ENCODE measurements around the gene MBNL3.
"Not testable (repeated sequence)": the region's sequence is repeated elsewhere in the genome, so short reads cannot be mapped to it uniquely, and the experiment has no call there.

Gene MBNL3

DNA sequence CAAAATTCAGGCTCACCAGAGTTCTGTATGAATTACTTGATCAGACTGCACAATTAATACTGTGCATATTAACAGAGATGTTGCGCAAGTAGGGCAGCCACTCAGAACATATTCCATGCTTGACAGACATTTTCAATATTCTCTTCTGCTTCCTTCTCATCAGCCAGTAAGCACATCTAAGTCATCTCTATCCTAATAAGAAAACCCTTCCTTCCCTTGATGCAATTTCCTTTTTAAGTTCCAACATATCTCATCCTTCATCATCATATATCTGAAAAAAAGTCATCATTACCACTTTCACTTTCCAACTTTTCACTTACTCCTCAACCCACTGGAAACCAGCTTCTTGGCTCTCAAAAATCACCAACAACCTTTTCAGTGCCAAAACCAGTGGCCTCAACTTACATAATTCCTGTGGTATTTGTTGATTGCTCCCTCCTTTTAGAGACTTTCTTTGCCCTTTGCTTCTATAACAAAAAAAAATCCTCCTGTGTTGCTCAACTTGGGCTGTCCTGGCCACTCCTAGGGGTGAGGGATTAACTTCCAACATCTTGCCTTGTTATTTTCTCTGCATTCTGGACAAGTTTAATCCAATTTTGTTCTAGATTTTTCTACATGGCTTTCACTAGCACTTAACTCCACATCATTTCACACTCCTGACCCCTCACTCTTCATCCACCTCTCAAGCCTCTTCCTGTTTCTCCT lies 14.1 kb downstream of the MBNL3 start:
- DNase-seq: no peak

DNA sequence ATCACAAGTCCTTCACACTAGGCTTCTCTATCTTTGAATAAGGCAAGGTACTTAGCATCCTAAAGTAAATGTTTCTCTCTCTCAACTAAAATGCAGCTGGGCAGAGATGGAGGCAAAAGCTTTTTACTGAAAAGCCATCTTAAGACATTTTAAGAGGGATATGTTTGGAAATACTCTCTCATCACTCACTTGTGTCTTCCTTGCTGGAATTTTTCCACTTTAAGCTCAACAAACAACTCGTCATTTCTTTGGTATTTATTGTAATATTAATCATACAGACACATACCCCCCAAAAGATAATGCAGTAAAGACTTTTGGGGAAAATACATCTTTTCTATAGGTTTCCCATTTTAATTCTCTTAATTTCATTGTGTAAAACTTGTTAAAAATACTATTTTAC lies 16.4 kb downstream of the MBNL3 start:
- no peak for DNase-seq

DNA sequence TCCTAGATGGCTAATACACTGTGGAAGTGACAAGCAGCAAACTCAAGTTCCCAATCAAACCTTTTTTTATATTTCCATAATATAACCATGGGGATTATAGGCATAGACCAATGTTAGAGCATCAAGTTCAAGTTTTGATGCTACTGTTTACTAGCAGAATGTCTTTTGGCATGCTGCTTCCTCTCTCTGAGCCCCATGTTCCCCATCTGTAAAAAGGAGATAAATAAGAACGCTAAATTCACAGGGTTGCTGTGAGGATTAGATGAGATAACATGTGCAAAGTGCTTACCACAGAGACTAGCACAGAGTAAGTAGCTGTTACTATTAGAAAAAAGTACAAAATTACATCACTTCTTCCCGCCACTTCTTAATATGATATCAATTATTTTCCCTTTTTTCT lies 18.0 kb downstream of the MBNL3 start:
- DNase-seq: no peak

DNA sequence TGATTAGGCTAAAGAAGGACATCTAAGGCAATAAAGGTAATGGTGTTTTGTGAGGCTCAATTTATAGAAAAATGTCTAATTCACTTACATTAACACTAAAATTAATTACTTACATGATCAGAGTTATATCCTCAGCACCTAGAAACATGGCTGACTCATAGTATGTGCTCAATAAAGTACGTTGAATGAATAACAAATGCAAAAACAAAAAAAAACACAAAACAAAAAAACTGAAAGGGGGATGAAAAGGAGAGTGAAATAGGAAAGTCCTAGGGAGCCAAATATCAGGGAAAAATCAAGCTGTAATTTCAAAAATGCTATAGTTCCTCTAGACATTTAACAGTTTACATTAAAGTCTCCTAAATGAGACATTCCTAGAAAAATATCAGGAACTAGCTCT lies 18.7 kb downstream of the MBNL3 start:
- no peak for DNase-seq

DNA sequence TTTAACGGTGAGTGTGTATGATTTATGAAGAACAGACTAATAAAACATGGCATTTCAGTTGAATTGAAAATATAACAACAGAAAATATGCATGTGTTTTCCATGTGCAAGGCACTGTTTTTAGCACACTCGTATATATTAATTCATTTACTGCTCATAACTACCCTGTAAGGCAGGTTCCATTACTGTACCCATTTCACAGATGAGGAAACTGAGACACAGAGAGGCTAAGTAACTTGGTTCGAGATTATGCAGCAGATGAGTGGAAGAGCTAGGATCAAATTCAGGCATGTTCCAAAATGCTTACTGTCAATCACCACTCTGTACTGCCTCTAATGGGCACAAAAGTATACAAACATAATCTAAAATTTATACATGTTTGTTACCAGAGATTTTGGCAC lies 20.4 kb downstream of the MBNL3 start:
- DNase-seq: no peak

DNA sequence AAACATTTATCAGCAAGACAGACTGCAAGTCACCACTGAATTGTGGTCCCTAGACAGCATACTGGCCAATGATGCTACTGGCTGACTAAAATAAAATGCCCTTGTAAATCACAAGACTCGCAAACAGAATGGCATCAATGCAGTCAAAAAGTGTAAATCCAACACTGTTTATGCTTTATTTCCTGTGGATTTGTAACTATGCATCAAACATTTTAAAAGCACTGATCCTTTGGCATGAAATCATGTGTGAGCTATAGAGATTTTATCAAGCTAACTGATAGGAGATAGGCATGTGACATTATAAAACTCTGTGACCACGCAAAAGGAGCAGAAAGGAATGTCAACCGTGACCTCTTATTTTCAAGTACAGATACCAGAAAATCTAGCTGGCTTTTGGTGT lies 20.8 kb downstream of the MBNL3 start:
- DNase-seq: no peak

DNA sequence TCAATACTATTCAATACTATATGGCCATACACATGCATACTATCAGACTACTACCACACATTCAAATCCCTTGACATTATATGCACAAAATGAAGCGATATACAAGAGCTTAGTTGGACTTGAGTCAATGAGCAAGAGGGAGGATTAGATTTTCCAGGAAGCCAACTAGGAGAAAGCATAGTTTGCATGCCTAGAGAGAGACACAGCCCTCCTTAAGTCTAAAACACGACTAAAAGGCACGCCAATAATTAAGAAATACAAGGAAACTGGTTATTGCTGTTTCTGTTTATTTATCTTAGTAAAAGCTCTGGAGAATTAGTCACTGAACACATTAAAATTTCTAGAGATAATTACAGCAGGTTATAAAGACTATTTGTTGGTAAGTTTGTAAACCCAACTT lies 21.8 kb downstream of the MBNL3 start:
- DNase-seq: no peak

DNA sequence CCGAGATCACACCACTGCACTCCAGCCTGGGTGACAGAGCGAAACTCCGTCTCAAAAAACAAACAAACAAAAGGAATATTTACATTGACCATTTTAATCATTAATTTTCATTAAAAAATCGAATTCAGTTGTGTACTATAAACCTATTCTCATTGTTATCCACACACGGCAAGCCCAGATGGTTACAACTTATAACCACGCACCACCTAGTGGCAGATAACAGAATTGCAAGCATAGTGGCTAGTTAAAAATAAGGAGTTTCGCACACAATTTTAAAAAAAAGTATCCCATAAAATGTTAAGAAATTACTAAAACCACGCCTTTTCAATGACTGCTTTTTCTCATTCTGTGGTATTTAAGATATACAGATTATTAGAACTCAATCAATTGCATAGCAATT lies 25.4 kb downstream of the MBNL3 start:
- peak; percentile 7 for DNase-seq

DNA sequence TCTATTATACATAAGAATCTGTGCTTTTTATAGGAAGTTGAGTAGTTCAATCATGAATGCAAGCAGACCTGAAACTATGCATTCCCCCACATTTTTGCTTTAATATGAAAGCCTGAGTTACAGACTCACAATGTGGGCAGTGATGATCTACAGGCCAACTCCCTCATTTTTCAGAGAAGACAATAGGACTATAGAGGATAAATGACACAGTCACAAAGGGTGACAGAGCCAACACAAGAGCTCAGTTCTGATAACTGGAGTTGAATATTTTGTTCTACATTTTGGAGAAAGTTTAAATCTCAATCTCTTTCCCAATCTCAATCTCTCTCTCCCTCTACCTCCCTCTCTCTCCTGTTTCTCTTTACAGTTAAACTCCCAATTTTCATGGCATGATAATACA lies 27.0 kb downstream of the MBNL3 start:
- no peak for DNase-seq

DNA sequence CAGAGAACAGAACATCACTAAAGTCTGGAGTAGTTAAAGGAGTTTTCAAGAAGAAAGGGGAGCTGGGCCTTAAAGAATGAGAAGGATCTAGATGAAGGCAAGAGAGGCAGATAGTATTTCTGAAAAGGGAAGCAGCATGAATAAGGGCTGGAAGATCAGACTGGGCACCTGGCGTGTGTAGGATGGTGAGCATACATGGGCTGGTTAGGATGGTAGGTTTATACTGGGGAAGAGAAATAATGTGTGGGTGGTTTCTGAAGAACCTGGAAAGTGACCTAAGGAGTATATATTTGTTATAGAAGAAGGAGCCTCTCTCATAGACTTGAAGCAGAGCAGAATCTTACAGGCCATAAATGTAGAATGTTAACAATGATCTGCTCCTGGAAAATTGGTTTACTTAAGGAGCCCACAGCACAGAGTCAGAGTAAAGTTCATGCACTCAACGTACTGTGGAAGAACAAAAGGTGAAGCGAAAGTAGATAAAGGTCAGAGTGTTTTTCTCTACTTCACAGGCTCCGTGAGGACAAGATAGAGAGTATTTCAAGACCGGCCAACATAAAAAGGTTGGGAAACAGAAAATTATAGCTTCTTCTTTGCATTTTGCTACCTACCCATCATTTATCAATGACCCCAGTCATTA lies 35.8 kb downstream of the MBNL3 start:
- DNase-seq: no peak

DNA sequence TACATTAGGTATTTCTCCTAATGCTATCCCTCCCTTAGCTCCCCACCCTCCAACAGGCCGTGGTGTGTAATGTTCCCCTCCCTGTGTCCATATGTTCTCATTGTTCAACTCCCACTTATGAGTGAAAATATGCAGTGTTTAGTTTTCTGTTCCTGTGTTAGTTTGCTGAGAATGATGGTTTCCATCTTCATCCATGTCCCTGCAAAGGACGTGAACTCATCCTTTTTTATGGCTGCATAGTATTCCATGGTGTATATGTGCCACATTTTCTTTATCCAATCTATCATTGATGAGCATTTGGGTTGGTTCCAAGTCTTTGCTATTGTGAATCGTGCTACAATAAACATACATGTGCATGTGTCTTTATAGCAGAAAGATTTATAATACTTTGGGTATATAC lies 42.9 kb downstream of the MBNL3 start:
- not testable (repeated sequence) for DNase-seq

DNA sequence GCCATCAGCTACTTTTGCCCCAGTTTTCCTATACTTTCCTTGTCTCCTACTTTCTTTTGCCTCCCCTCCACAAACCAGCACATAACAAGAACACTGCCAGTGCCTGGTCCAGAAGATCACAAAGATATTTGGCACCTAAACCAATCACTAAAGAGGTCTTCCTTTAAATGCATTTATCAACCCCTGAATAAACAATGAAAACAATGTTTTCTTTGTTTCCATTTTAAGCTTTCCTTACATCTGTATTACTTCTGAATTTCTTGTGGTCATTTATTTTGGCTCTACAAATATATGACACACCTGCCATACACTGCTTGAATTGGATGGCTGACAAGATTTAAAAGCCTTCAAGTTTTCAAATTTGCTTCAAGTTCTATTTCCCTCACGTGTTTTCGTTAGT lies 43.9 kb downstream of the MBNL3 start:
- no peak for DNase-seq

DNA sequence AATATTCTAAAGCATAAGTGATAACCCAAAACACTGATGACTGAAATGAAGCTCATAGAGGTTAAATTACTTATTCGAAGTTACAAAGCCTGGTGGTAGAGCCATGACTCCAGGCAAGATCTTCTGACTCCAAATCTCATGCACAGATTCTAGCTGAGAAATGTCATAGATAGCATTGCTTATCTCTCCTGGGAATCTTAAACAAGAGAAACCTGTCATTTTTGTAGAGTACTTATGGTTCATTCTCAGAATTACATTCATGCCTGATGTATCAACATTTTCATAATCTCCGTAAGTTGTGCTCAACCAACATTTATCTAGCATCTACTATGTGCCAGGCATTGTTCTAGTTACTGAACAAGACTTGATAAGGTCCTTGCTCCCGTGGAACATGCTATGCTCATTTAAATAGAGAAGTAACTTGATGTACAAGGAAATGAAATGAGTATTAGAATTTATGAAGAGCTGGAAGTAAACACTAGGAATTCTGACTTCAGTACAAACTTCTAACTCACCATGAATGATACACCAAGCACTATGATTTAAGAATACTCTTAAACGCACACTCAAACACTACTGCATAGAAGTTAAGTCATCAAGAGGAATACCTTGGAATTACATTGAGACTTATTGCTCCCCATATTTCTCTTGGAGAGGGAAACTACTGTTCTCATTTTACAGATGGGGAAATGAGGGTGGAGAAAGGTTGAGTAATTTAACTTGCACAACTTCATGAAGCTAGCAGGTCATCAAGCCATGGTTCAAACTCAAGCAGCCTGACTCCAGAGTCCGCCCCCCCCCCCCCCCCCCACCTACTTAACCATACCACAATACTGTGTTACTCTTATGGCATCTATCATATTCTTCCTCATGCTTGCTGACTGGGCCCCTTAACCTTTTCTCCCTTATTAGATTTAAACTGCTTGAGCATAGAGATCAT lies 45.4 kb downstream of the MBNL3 start:
- no peak for DNase-seq

DNA sequence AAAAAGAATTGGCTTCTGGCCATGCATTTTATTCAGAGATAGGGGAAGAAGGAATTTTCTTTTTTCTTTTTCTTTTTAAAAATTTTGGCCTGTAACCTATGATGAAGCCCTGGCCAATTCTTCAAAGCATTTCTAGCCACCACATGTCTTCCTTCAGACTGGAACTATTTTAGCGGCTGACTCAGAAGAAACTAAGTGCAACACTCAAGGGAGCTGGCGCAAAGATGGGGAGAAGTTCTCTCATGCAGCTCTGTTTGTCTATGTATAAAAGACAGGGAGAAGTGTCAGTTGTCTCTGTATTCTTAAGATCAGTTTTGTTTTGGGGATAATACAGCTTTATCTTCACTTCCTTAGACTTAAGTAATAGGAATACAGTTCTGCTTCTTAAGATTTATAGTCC lies 46.1 kb downstream of the MBNL3 start:
- DNase-seq: no peak

DNA sequence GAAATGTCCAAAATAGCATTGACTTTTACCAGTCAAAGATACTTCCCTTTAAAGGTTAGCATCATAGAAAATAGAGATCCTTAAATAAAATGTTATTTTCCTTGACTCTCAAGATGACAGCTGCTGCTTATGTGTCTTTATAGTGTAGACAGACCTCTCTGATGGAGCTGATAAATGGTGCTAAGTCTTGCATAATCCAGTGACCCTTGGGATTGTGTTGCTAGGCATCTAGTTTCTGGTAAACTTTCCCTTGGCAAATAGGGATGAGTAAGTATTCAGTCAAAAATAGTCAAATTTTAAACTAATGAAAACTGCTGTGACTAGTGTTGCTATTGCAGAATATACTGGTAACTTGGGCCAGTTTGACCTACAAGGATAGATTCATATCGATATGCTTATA lies 53.6 kb downstream of the MBNL3 start:
- DNase-seq: no peak

DNA sequence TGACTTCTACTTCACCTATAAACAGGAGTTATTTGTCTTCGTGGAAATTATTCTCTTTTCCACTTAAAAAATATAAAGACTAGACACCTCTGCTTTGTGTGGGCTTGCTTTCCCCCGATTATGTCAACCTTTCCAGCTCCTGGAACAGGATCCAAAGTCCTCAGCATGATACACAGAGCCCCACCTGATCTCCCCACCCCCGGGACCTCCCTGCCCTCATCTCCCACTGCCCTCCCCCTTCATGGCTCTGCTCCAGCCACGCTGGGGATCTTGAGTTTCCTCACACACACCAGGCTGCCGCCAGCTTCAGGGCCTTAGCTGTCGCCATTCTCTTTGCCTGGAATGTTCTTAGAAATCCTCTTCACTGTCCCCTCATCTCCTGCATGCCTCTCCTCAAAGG lies 55.3 kb downstream of the MBNL3 start:
- no peak for DNase-seq

DNA sequence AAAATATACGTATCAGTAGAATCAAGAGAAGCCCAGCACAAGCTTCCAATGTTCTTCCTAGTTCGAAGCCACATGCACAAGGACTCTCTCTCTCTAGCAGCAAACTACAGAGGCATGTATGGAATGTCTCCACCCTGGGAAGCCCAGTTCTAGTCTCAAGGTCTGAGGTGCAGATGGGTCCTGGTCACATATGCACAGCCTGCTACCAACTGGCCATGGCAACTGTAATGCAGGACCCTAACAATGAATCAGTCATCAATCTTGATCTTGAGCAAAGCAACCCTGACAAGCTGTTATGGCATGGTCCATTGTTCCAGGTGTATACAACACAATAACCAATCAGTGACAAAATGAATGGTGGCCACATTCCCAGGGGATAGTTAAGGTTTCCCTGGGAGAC lies 55.8 kb downstream of the MBNL3 start:
- DNase-seq: no peak

DNA sequence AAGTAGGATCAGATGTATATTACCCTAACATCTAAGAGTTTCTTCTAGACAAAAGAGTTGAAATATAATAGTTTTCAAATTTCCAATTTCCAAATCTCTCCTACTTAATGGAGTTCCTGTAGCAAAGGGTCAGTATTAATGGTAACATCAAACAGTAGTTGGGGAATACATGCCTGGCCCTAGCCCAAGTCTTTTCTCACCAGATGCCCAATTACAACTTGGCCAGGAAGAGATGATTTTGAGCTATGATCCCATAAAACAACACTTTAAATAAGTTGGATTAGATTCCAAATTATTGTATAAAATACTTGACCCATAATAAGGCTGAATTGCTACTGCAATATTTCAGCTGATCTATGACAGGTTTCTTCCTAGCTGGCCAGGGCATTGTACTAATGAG lies 59.9 kb downstream of the MBNL3 start:
- DNase-seq: no peak

DNA sequence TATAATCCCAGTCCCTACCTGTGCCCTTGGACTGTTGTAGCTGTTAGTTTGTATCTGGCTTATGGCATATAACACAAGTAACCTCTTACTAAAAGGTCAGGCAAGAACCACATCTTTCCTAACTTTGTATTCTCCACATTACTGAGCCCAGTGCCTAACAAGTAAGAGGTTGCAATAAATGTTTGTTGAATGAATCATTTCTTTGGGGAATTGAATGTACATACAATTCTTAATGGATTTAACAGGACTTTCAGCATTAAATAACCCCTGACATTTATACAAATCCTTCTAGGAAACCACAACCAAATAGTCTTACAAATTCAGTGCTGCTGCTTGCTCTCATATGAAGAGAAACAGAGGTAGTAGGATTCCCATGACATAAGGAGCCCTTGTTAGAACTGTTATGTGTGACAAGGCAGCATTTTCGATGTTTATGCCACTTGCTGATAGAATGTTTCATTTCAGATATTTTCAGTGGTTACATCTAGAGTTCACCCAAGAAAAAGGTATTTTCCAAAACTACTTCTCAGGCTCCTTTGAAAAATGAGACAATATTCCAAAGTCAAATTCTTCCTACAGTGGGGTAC lies 62.0 kb downstream of the MBNL3 start:
- DNase-seq: no peak

DNA sequence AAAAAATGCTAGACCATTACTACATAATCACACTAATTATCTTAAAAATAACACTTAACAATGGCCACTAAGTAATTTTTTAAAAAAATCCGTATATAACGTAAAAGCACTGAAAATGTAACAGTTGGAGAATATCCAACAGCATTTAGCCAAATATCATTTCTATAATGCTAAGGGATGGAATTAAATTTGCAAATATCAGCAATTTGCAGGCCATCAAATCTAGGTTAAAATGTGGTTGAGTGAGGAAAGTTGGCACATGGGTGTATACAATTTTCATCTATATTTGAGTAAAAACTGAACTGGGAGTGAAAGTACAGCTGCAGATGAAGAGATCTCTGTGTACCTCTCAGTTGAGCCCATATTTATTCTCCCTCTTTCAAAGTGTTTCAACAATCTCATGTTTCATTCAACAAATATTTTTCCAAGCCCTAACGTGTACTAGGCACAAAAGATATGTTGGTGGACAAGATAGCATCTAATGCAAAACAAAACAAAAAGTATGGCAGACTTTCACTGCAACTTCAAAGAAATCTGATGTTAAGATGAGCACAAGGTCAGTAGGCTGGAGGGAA lies 63.0 kb downstream of the MBNL3 start:
- DNase-seq: no peak

DNA sequence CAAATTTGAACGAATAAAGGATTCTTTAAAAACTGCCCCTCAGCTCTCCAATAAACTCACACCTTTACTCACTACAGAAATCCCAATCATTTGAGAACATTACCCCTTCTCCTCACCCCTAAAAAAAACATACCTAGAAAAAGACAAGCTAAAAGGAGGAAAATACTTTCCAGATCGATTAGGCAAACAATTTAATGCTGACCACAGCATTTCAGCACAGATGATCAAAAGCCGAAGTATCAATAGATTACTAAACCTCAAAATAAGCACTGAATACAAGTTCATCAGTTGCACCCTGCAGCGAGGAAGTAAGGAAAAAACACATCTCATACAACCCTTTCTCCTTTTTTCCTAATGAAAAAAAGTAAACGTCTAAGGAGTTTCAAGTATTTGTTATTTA lies 65.5 kb downstream of the MBNL3 start:
- no peak for DNase-seq

DNA sequence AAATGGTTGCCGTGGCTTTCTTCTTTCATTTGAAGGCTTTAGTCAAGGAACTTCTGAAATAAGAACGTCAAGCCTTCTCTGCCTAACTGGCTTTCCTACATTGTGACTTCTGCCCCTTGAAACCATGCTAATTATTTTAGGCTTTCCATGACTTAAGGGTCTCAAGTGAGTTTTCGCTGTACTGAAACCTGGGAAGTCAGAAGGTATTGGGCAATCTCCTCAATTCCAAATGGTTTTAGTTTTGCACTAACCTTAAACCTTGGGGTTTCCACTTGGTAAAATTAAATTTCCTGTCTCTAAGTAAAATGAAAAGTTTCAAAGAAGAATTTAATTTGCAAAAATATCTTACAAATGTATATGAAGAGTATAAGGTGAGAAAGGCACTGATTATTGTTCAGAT lies 73.8 kb downstream of the MBNL3 start:
- DNase-seq: no peak

DNA sequence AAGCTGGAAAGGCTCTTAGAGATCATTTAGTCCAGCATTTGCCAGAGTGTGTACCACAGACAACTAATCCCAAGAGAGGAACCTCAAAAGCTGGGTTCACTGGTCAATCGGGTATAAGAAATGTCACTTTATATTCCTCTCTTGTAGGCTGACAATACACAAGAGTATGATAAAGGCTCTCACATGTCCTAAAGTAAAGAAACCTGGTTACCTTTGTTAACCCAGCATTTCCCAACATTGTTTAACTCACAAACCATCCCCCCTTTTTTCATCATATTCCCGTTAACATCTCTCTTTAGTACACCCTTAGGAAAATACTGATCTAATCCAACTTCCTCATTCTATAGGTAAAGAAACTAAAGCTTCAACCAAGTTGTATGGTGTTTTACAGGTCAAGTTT lies 74.4 kb downstream of the MBNL3 start:
- DNase-seq: no peak
